RKO (cell line): Measurements from ENCODE around the gene AKAP9.
"Not testable (repeated sequence)": the region's sequence is repeated elsewhere in the genome, so short reads cannot be mapped to it uniquely, and the experiment has no call there.

Experiments
- DNase-seq: peaks from one replicate; pipeline ENCODE4 v3.0.0-alpha.2; 2016; ENCODE audit warnings: low spot score

Gene AKAP9

GRCh38 chr7:92010215-92010614 is 69.6 kb downstream of the AKAP9 start:
- no peak for DNase-seq

- no peak for DNase-seq
Measured at GRCh38 chr7:92013611-92014010, 72.9 kb downstream of the AKAP9 start.

- DNase-seq, result no peak
Measured at GRCh38 chr7:92020636-92021035, 80.0 kb downstream of the AKAP9 start.

- peak; percentile 46 for DNase-seq
Measured at GRCh38 chr7:92025260-92025659, 84.6 kb downstream of the AKAP9 start.

GRCh38 chr7:92026635-92027034 is 86.0 kb downstream of the AKAP9 start:
- not testable (repeated sequence) for DNase-seq

- not testable (repeated sequence) for DNase-seq
Measured at GRCh38 chr7:92027128-92027527, 86.5 kb downstream of the AKAP9 start.

- DNase-seq, result no peak
Measured at GRCh38 chr7:92028226-92028625, 87.6 kb downstream of the AKAP9 start.

- no peak for DNase-seq
Measured at GRCh38 chr7:92028686-92029085, 88.0 kb downstream of the AKAP9 start.

GRCh38 chr7:92034116-92034515 is 93.5 kb downstream of the AKAP9 start:
- no peak for DNase-seq

GRCh38 chr7:92035576-92035975 is 94.9 kb downstream of the AKAP9 start:
- no peak for DNase-seq

- DNase-seq, result no peak
Measured at GRCh38 chr7:92039900-92040299, 99.2 kb downstream of the AKAP9 start.

- no peak for DNase-seq
Measured at GRCh38 chr7:92042056-92042737, 101.5 kb downstream of the AKAP9 start.

- DNase-seq, result no peak
Measured at GRCh38 chr7:92043098-92043497, 102.4 kb downstream of the AKAP9 start.

GRCh38 chr7:92043637-92044036 is 103.0 kb downstream of the AKAP9 start:
- DNase-seq, result no peak

- DNase-seq, result no peak
Measured at GRCh38 chr7:92044148-92044547, 103.5 kb downstream of the AKAP9 start.

- no peak for DNase-seq
Measured at GRCh38 chr7:92044940-92045339, 104.3 kb downstream of the AKAP9 start.

- no peak for DNase-seq
Measured at GRCh38 chr7:92051655-92052054, 111.0 kb downstream of the AKAP9 start.

- no peak for DNase-seq
Measured at GRCh38 chr7:92052159-92052558, 111.5 kb downstream of the AKAP9 start.

GRCh38 chr7:92052684-92053083 is 112.0 kb downstream of the AKAP9 start:
- DNase-seq, result no peak

- no peak for DNase-seq
Measured at GRCh38 chr7:92053312-92053711, 112.7 kb downstream of the AKAP9 start.

GRCh38 chr7:92056286-92056685 is 115.6 kb downstream of the AKAP9 start:
- no peak for DNase-seq

- DNase-seq, result no peak
Measured at GRCh38 chr7:92057375-92057774, 116.7 kb downstream of the AKAP9 start.

- no peak for DNase-seq
Measured at GRCh38 chr7:92058040-92058439, 117.4 kb downstream of the AKAP9 start.

GRCh38 chr7:92058899-92059298 is 118.2 kb downstream of the AKAP9 start:
- no peak for DNase-seq
